BLaER1 treated with 17β-estradiol and CSF1 and Interleukin-3, amounts not matched to agents 10 nM and 100 nM (cell line): ENCODE measurements around the gene ANKRD28.

Experiments
- H3K27ac ChIP-seq, 11 experiments: shearing (Covaris generic); formaldehyde crosslinking; 2 replicates each; pipeline ENCODE4 v1.8.1; 2022
- H3K27me3 ChIP-seq, 11 experiments: shearing (Covaris generic); formaldehyde crosslinking; 2 replicates each; pipeline ENCODE4 v1.8.1; 2022
- H3K36me3 ChIP-seq, 11 experiments: shearing (Covaris generic); formaldehyde crosslinking; 2 replicates each; pipeline ENCODE4 v1.8.1; 2022
- H3K4me1 ChIP-seq, 10 experiments: shearing (Covaris generic); formaldehyde crosslinking; 2 replicates each; pipeline ENCODE4 v1.8.1; 2022
- H3K4me2 ChIP-seq, 11 experiments: shearing (Covaris generic); formaldehyde crosslinking; 2 replicates each; pipeline ENCODE4 v1.8.1; 2022
- H3K4me3 ChIP-seq, 10 experiments: shearing (Covaris generic); formaldehyde crosslinking; 2 replicates each; pipeline ENCODE4 v1.8.1; 2022
- H3K9ac ChIP-seq, 11 experiments: shearing (Covaris generic); formaldehyde crosslinking; 2 replicates each; pipeline ENCODE4 v1.8.1; 2022
- H3K9me3 ChIP-seq, 11 experiments: shearing (Covaris generic); formaldehyde crosslinking; replicated peaks in 1 of 11; 2 replicates each; pipeline ENCODE4 v1.8.1; 2022
- H4K20me1 ChIP-seq, 11 experiments: shearing (Covaris generic); formaldehyde crosslinking; 2 replicates each; pipeline ENCODE4 v1.8.1; 2022
- Cebpa-rat ChIP-seq, 11 experiments: shearing (Covaris generic); IDR thresholded peaks; 2 replicates each; pipeline ENCODE4 v1.8.1; 2022

ANKRD28 gene

GRCh38 chr3:15800327-15800726, 2.5 kb upstream of the ANKRD28 start:
- peak overlapping the region; percentile 2 to 78 (median 51); a peak in 19 of 22 replicates for H3K4me2 ChIP-seq
- peaks cover 34 to 78% (median 61%) of the 10 kb centered on the region in 10 experiments for H3K4me1 ChIP-seq
- H4K20me1 ChIP-seq: no peaks in the 10 kb centered on the region
- no peak for TF ChIP-seq Cebpa-rat (IDR thresholded peaks at IDR 0.05)
- no peaks in the 10 kb centered on the region; a peak in 1 of 22 replicates for H3K36me3 ChIP-seq
- peak overlapping the region; percentile 24 to 98 (median 56); a peak in 18 of 22 replicates for H3K27ac ChIP-seq
- H3K27me3 ChIP-seq: no peaks in the 10 kb centered on the region
- H3K9ac ChIP-seq: peak overlapping the region in 4 of 11 experiments; percentile 32 to 53 (median 41); a peak in 6 of 22 replicates
- peaks cover 0 to 10% (median 0%) of the 10 kb centered on the region in 11 experiments; a peak in 6 of 22 replicates for H3K9me3 ChIP-seq
- no peak overlapping the region for H3K4me3 ChIP-seq

GRCh38 chr3:15798533-15799245, 910 bp upstream of the ANKRD28 start:
- H4K20me1 ChIP-seq: peaks cover 0 to 3% (median 0%) of the 10 kb centered on the region in 11 experiments; a peak in 2 of 22 replicates
- H3K36me3 ChIP-seq: peaks cover 0 to 16% (median 2%) of the 10 kb centered on the region in 11 experiments; a peak in 15 of 22 replicates
- H3K27ac ChIP-seq: peak overlapping the region; percentile 86 to 99 (median 97); a peak in 21 of 22 replicates
- peak overlapping the region; percentile 45 to 92 (median 81); a peak in 20 of 22 replicates for H3K4me2 ChIP-seq
- no peak for TF ChIP-seq Cebpa-rat (IDR thresholded peaks at IDR 0.05)
- H3K27me3 ChIP-seq: no peaks in the 10 kb centered on the region
- peaks cover 0 to 10% (median 0%) of the 10 kb centered on the region in 11 experiments; a peak in 6 of 22 replicates for H3K9me3 ChIP-seq
- peak overlapping the region in 6 of 10 experiments; percentile 56 to 83 (median 72); a peak in 8 of 20 replicates for H3K4me3 ChIP-seq
- peak overlapping the region in 10 of 11 experiments; percentile 80 to 99 (median 92); a peak in 17 of 22 replicates for H3K9ac ChIP-seq
- H3K4me1 ChIP-seq: peaks cover 30 to 80% (median 54%) of the 10 kb centered on the region in 10 experiments

GRCh38 chr3:15796771-15797641, 773 bp downstream of the ANKRD28 start:
- peak overlapping the region; percentile 56 to 83 (median 68) for H3K4me3 ChIP-seq
- no peak for TF ChIP-seq Cebpa-rat (IDR thresholded peaks at IDR 0.05)
- H3K36me3 ChIP-seq: peaks cover 0 to 32% (median 19%) of the 10 kb centered on the region in 11 experiments; a peak in 20 of 22 replicates
- H3K4me1 ChIP-seq: peaks cover 32 to 81% (median 58%) of the 10 kb centered on the region in 10 experiments
- peak overlapping the region; percentile 86 to 99 (median 97) for H3K27ac ChIP-seq
- H3K9ac ChIP-seq: peak overlapping the region; percentile 80 to 99 (median 91)
- no peaks in the 10 kb centered on the region for H3K27me3 ChIP-seq
- peak overlapping the region; percentile 71 to 92 (median 84) for H3K4me2 ChIP-seq
- peaks cover 0 to 12% (median 0%) of the 10 kb centered on the region in 11 experiments; a peak in 3 of 22 replicates for H4K20me1 ChIP-seq
- peaks cover 0 to 12% (median 4%) of the 10 kb centered on the region in 11 experiments; a peak in 17 of 22 replicates for H3K9me3 ChIP-seq

GRCh38 chr3:15796331-15796730, 1.4 kb downstream of the ANKRD28 start:
- no peak for TF ChIP-seq Cebpa-rat (IDR thresholded peaks at IDR 0.05)
- Histone ChIP-seq H3K36me3 (peaks cover 3 to 39% (median 26%) of the 10 kb centered on the region in 11 experiments; a peak in 21 of 22 replicates), H3K9ac (peak overlapping the region; percentile 80 to 99 (median 91)), H3K27me3 (no peaks in the 10 kb centered on the region), H3K4me3 (peak overlapping the region; percentile 56 to 83 (median 68)), H3K27ac (peak overlapping the region; percentile 86 to 99 (median 97)), H4K20me1 (peaks cover 0 to 18% (median 0%) of the 10 kb centered on the region in 11 experiments; a peak in 3 of 22 replicates), H3K9me3 (peaks cover 4 to 19% (median 11%) of the 10 kb centered on the region in 11 experiments; a peak in 20 of 22 replicates), H3K4me2 (peak overlapping the region; percentile 71 to 92 (median 84); a peak in 20 of 22 replicates), H3K4me1 (peaks cover 28 to 81% (median 54%) of the 10 kb centered on the region in 10 experiments)

- H3K9ac ChIP-seq: peak overlapping the region; percentile 80 to 99 (median 91)
- H3K4me2 ChIP-seq: peak overlapping the region; percentile 71 to 92 (median 85)
- peak overlapping the region; percentile 56 to 83 (median 68) for H3K4me3 ChIP-seq
These were observed 2.0 kb downstream of the ANKRD28 start for GRCh38 chr3:15795651-15796308.

GRCh38 chr3:15794842-15795650, 2.7 kb downstream of the ANKRD28 start:
- H3K4me2 ChIP-seq: peak overlapping the region; percentile 71 to 92 (median 85)
- peaks cover 18 to 70% (median 41%) of the 10 kb centered on the region in 10 experiments for H3K4me1 ChIP-seq
- peak overlapping the region; percentile 86 to 99 (median 97) for H3K27ac ChIP-seq
- peaks cover 10 to 30% (median 23%) of the 10 kb centered on the region in 11 experiments; a peak in 20 of 22 replicates for H3K9me3 ChIP-seq
- no peaks in the 10 kb centered on the region for H3K27me3 ChIP-seq
- no peak for TF ChIP-seq Cebpa-rat (IDR thresholded peaks at IDR 0.05)
- peak overlapping the region; percentile 80 to 99 (median 91) for H3K9ac ChIP-seq
- peaks cover 7 to 52% (median 38%) of the 10 kb centered on the region in 11 experiments; a peak in 21 of 22 replicates for H3K36me3 ChIP-seq
- peak overlapping the region; percentile 56 to 83 (median 68) for H3K4me3 ChIP-seq
- H4K20me1 ChIP-seq: peaks cover 0 to 31% (median 0%) of the 10 kb centered on the region in 11 experiments; a peak in 6 of 22 replicates

More at GRCh38 chr3:15795651-15796308, 2.0 kb downstream of the ANKRD28 start:
- Histone ChIP-seq H3K27me3 (no peaks in the 10 kb centered on the region), H3K36me3 (peaks cover 7 to 45% (median 31%) of the 10 kb centered on the region in 11 experiments; a peak in 21 of 22 replicates), H4K20me1 (peaks cover 0 to 23% (median 0%) of the 10 kb centered on the region in 11 experiments; a peak in 3 of 22 replicates), H3K27ac (peak overlapping the region; percentile 86 to 99 (median 97)), H3K9me3 (peaks cover 9 to 24% (median 16%) of the 10 kb centered on the region in 11 experiments; a peak in 20 of 22 replicates), H3K4me1 (peaks cover 25 to 76% (median 48%) of the 10 kb centered on the region in 10 experiments)
- TF ChIP-seq Cebpa-rat (IDR thresholded peaks at IDR 0.05): no peak

- Histone ChIP-seq H4K20me1 (peaks cover 0 to 38% (median 0%) of the 10 kb centered on the region in 11 experiments; a peak in 7 of 22 replicates), H3K36me3 (peaks cover 7 to 59% (median 44%) of the 10 kb centered on the region in 11 experiments; a peak in 21 of 22 replicates), H3K4me2 (peak overlapping the region; percentile 71 to 92 (median 85); a peak in 21 of 22 replicates), H3K27me3 (no peaks in the 10 kb centered on the region), H3K4me1 (peaks cover 16 to 67% (median 34%) of the 10 kb centered on the region in 10 experiments), H3K27ac (peak overlapping the region; percentile 86 to 99 (median 97)), H3K9me3 (peaks cover 10 to 32% (median 26%) of the 10 kb centered on the region in 11 experiments; a peak in 20 of 22 replicates), H3K4me3 (peak overlapping the region; percentile 56 to 83 (median 68)), H3K9ac (peak overlapping the region; percentile 80 to 99 (median 91); a peak in 20 of 22 replicates)
- TF ChIP-seq Cebpa-rat (IDR thresholded peaks at IDR 0.05): no peak
These were observed 3.4 kb downstream of the ANKRD28 start for GRCh38 chr3:15794303-15794771.
